ENCODE results near the gene OLR1. TPM values are rescaled to one million over a fixed set of nuclear protein-coding genes. Genes with fewer than 3 reads are reported as not detected.
"Not testable (repeated sequence)": the region's sequence is repeated elsewhere in the genome, so short reads cannot be mapped to it uniquely, and the experiment has no call there.

Gene OLR1
- total and polyA plus RNA-seq, 7 donors, result 0.10 to 3.3 (median 0.76) TPM; not detected in 3

DNA sequence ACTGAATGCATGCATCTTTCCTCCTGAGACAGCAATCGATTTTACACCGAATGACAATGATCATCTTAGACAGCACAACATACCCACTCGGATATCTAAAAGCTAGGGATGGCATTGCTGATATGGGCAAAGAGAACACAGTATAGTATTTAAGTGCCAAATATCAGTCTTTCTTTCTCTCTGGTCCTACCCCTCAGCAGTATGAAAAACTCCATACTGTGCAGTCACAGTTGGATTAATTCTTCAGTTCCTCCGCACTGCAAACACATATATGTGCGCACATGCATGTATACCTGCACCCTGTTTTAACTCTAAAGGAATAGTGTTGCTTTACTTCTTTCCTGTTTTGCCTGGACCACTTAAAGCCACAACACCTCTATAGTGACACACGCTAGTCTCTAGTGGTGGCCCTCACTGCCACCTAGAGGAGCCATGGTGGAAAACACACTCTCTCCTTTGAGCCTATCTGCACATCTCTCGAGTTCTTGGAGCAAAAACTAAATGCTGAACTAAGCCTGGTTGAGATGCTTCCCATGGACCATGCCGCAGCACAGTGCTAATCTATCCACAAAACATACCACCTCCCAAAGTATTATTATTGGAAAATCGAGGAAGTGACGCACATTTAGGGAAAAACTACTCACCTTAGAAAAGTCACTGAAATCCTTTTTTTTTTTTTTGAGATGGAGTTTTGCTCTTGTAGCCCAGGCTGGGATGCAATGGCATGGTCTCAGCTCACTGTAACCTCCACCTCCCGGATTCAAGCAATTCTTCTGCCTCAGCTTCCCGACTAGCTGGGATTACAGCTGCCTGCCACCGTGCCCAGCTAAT is 18.8 kb upstream of the OLR1 start:
- peak overlapping the region in 2 of 4 donors; percentile 57 to 60 for H3K27ac ChIP-seq
- H3K9me3 ChIP-seq, result no peaks in the 10 kb centered on the region
- no peak overlapping the region for H3K4me3 ChIP-seq
- 44 to 51% methylated on average over 13 of the region's 13 CpGs for WGBS, 2 donors
- H3K27me3 ChIP-seq, result no peaks in the 10 kb centered on the region
- TF ChIP-seq, protein P1, sequence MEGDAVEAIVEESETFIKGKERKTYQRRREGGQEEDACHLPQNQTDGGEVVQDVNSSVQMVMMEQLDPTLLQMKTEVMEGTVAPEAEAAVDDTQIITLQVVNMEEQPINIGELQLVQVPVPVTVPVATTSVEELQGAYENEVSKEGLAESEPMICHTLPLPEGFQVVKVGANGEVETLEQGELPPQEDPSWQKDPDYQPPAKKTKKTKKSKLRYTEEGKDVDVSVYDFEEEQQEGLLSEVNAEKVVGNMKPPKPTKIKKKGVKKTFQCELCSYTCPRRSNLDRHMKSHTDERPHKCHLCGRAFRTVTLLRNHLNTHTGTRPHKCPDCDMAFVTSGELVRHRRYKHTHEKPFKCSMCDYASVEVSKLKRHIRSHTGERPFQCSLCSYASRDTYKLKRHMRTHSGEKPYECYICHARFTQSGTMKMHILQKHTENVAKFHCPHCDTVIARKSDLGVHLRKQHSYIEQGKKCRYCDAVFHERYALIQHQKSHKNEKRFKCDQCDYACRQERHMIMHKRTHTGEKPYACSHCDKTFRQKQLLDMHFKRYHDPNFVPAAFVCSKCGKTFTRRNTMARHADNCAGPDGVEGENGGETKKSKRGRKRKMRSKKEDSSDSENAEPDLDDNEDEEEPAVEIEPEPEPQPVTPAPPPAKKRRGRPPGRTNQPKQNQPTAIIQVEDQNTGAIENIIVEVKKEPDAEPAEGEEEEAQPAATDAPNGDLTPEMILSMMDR (IDR thresholded peaks at IDR 0.05), result peak; percentile 19 to 76 (median 62)
- no peak for TF ChIP-seq EP300 (IDR thresholded peaks at IDR 0.05)
- intact Hi-C loops (cut with DNase I), result loop anchor here (1.0 kb wide), 1 partner anchor 37 kb away; no protein-coding TSS in a partner anchor
- H3K4me1 ChIP-seq, result peaks cover 0 to 24% (median 5%) of the 10 kb centered on the region in 4 donors
- H3K36me3 ChIP-seq, result no peaks in the 10 kb centered on the region
- DNase-seq, result peak; percentile 79

DNA sequence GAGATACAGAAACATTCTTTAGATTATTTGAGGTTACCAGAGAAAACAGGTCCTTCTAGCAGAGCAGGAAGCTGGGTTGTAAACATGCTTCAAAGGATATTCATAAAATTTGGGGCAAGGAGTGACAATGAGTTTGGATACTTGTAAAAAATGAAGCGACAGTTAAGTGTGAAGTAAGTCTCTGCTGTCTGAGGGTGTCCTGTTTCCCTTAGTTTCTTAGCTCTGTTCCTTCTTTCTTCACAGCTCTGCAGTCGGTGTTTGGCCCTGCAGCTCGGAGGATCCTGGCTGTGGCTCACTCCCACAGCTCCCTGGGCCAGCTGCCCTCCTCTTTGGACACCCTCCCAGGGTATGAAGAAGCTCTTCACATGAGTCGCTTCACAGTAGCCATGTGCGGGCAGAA is 17.7 kb upstream of the OLR1 start:
- peak overlapping the region in 3 of 4 donors; percentile 29 to 57 (median 35) for H3K27ac ChIP-seq
- H3K4me3 ChIP-seq, result no peak overlapping the region
- peaks cover 0 to 27% (median 7%) of the 10 kb centered on the region in 4 donors for H3K4me1 ChIP-seq
- H3K36me3 ChIP-seq, result no peaks in the 10 kb centered on the region
- 71% methylated on average over 5 of the region's 5 CpGs for whole genome bisulfite sequencing, 2 donors
- peak; percentile 76 for DNase-seq
- no peaks in the 10 kb centered on the region for H3K9me3 ChIP-seq
- no peaks in the 10 kb centered on the region for H3K27me3 ChIP-seq
- intact Hi-C loops (cut with DNase I), result loop anchor here (1.0 kb wide), 1 partner anchor 36 kb away; no protein-coding TSS in a partner anchor
- TF ChIP-seq EP300 (IDR thresholded peaks at IDR 0.05) (no peak), POLR2AphosphoS5 (IDR thresholded peaks at IDR 0.05) (peak in 1 of 4 donors; percentile 27), POLR2A (IDR thresholded peaks at IDR 0.05) (no peak)

GRCh38 chr12:10186958-10187357 is 15.0 kb upstream of the OLR1 start:
- DNase-seq; H3K36me3 ChIP-seq; H3K9me3 ChIP-seq; H3K4me3 ChIP-seq; intact Hi-C loops (cut with DNase I); H3K27ac ChIP-seq; H3K27me3 ChIP-seq: not testable (repeated sequence)
- peaks cover 0 to 37% (median 11%) of the 10 kb centered on the region in 4 donors for H3K4me1 ChIP-seq
- 84 to 86% methylated on average over 6 of the region's 6 CpGs for WGBS, 2 donors

DNA sequence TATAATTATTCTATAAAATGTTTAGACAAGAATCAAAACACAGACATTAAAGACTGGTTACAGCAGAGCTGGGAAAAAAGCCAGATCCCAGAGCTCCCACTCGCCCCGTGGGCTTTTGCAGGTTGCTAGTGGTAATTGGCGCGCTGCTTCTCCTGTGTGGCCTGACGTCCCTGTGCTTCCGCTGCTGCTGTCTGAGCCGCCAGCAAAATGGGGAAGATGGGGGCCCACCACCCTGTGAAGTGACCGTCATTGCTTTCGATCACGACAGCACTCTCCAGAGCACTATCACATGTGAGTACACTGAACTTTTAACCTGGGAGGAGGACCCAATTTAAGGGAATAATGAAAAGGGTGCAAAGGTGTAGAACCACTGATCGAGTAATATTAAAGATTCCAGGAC is 14.4 kb upstream of the OLR1 start:
- Histone ChIP-seq H3K4me1 (peaks cover 0 to 32% (median 11%) of the 10 kb centered on the region in 4 donors), H3K4me3 (no peak overlapping the region), H3K27me3 (no peaks in the 10 kb centered on the region), H3K27ac (no peak overlapping the region), H3K36me3 (no peaks in the 10 kb centered on the region), H3K9me3 (no peaks in the 10 kb centered on the region)
- intact Hi-C loops (cut with DNase I), result no loop called here
- 51 to 76% methylated on average over 11 of the region's 11 CpGs for WGBS, 2 donors
- peak in 1 of 4 donors; percentile 50 for TF ChIP-seq EP300 (IDR thresholded peaks at IDR 0.05)
- peak in 1 of 4 donors; percentile 26 for TF ChIP-seq POLR2AphosphoS5 (IDR thresholded peaks at IDR 0.05)
- TF ChIP-seq, protein P1 (IDR thresholded peaks at IDR 0.05), result no peak
- DNase-seq, result peak; percentile 69

DNA sequence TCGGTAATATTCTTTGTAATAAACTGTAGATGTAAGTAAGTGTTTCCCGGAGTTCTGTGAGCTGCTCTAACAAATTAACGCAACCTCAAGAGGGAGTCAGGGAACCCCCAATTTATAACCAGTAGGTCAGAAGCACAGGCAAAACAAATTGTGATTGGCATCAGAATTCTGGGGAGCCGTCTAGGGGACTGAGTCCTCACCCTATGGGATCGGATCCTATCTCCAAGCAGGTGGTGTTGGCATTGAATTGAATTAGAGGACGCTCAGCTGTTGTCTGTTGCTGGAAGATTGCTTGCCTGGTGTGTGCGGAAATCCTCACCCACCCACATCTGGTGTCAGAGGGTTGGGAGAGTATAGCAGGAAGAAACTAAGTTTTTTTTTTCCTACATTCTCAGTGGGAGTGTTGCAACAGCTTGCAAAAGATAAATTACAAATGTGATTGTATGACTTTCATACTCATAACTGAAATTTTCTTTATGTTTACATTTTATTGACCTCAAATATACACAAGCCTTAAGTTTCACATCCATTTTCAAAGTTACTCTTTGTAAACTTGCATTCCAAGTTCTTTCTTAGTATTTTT is 12.4 kb upstream of the OLR1 start:
- intact Hi-C loops (cut with DNase I), result no loop called here
- H3K27ac ChIP-seq, result peak overlapping the region in 2 of 4 donors; percentile 14 to 21
- DNase-seq, result no peak
- peaks cover 0 to 19% (median 8%) of the 10 kb centered on the region in 4 donors for H3K4me1 ChIP-seq
- no peaks in the 10 kb centered on the region for H3K9me3 ChIP-seq
- WGBS, 2 donors, result 57 to 61% methylated on average over 7 of the region's 7 CpGs
- no peak for TF ChIP-seq POLR2A (IDR thresholded peaks at IDR 0.05)
- TF ChIP-seq, protein P1 (IDR thresholded peaks at IDR 0.05), result no peak
- no peak for TF ChIP-seq EP300 (IDR thresholded peaks at IDR 0.05)
- TF ChIP-seq POLR2AphosphoS5 (IDR thresholded peaks at IDR 0.05), result no peak
- H3K36me3 ChIP-seq, result no peaks in the 10 kb centered on the region
- no peaks in the 10 kb centered on the region for H3K27me3 ChIP-seq
- H3K4me3 ChIP-seq, result no peak overlapping the region
